Muscle of back (tissue), 11 donors: ENCODE data around the gene ZNF221. TPM values are rescaled to one million over a fixed set of nuclear protein-coding genes. Genes with fewer than 3 reads are reported as not detected.

ENCODE experiments used
- DNase-seq, 3 donors: peaks; one replicate each; pipeline versions ENCODE4 v3.0.0 to v3.0.0-alpha.2; 2013
- polyA plus RNA-seq, 10 donors: library from polyadenylated mRNA; unstranded; fragments of 120-200 nt; gene quantifications; one replicate each; pipeline ENCODE4 v1.2.1, GENCODE V29; 2013; ENCODE audit not compliant: insufficient read length in 10 of 10

Gene ZNF221
- polyA plus RNA-seq, 10 donors, result 2.3 to 5.4 (median 3.0) TPM

DNA sequence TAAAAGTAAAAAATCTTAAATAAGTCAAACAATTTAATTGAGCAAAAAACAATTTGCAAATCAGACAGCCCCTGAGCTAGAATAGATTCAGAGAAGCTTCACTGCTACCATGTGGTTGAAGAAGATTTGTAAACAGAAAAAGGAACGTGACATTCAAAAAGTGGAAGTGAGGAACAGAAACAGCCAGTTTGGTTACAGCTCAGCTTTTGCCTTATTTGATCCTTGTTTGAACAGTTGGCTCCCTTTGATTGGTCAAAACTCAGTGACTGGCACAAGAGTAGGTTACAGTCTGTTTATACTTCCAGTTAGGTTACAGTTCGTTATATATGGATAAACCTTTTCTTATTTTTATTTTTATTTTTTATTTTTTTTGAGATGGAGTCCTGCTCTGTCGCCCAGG, 5.8 kb downstream of the ZNF221 start:
- DNase-seq, result no peak

DNA sequence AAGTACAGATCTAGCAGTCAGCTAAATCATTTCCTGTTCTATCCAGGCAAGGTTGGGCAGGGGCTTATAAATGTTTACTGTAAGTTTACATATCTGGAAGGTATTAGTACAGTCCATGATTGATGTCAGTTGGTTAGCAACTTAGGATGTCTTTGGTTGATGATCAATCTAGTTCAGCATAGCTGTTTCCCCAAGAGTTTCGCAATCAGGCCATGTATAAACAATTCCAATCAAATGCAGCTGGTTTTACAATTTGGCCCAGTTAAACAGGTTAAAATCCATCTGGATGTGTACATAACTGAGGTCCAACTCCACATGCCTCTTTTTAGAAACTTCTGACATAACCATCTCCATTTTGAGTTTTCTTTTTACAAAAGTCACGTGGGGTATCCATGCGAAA, 6.9 kb downstream of the ZNF221 start:
- peak in 1 of 3 donors; percentile 16 for DNase-seq

DNA sequence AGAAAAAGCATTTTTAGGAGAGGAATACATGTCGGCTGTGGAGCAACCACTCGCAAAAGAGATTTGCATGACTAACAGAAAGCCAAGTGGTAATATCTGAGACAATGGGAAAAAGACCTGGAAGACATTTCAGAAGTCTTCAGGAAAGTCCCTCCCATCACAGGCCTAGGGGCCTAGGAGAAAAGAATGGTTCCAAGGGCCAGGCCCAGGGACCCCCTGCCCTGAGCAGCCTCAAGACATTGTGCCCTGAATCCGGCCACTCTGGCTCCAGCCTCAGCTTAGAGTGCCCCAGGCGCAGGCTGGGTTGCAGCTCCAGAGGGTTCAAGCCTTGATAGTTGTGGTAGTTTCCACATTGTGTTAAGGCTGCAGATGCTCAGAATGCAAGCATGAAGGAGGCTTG, 9.4 kb downstream of the ZNF221 start:
- DNase-seq, result no peak

DNA sequence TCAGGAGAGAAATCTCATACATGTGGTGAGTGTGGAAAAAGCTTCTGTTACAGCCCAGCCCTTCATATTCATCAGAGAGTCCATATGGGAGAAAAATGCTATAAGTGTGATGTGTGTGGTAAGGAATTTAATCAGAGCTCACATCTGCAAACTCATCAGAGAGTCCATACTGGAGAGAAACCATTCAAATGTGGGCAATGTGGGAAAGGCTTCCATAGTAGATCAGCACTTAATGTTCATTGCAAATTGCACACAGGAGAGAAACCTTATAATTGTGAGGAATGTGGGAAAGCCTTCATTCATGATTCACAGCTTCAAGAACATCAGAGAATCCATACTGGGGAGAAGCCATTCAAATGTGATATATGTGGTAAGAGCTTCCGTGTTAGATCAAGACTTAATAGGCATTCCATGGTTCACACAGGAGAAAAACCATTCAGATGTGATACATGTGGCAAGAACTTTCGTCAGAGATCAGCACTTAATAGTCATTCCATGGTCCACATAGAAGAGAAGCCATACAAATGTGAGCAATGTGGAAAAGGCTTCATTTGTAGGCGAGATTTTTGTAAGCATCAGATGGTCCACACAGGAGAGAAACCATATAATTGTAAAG, 15.2 kb downstream of the ZNF221 start:
- no peak for DNase-seq

DNA sequence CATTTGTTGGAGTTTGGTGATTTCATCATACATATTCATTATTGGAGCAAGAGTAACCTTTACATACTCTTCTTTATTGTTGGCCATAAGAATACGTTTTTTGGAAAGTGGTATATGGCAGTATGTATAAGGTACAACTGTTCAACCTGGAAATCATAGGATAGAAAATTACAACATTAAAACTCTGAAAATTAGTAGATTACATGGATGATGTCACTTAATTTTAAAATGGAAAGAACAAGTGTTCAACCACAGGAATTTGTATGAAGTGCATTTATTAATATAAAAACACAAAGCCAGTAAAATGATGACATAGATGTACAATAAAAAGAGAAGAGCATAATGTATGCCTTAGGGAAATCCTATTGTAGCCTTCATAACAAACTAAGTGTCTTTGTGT, 25.7 kb downstream of the ZNF221 start:
- no peak for DNase-seq

DNA sequence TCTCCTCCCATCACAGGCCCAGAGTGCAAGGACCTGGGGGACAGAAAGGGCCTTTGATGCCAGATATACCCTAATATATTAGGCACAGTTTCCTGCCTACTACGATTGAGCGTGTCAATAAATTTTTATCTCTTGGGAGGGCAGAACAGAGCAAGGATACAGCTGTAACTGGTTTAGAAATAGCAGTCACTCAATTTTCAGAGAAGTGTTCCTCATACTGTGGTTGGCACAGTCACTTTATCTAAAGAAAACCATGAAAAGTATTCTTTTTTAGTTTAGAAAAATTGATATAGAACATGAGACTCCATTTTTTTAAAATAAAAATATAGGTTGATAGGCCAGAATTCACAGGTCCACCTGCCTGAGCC, 32.5 kb downstream of the ZNF221 start:
- DNase-seq, result no peak

DNA sequence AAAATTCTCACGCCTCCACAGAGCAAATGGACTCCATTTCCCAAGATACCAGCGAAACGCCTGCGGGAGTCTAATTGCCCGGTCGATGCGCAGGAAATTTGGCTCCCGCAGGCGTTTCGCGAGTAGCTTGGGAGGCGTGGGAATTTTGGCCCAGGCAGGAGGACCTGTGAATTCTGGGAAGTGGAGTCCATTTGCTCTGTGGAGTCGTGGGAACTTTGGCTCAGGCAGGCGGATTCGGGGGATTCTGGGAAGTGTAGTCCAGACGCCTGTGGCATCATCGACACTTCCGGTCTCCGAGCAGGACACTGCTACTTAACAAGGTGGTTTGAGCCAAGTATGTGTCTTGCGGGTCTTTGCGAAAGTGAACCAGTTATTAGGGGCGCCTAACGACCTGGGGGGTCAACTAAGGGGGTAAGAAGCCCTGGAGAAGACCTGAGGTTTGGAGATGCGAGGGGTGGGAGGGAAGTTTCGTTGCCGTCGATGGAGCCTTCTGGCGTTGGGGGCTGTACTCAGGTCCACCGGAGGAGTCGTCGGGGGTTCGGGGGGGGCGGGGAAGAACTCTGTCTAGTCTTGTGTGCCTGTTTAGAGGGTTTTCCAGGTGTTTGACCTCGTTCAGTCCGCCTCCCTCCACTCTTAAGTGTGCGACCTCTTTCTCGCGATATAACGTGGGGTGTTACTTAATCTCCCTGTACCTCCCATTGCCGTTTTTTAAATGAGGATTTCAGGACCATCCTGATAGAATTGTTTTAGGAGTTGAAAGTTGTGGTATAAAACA, 33.1 kb downstream of the ZNF221 start, which contains the start of gene ZNF155:
Gene ZNF155 (plus strand): TSS at position 277 of the 775 bp plus-strand sequence. CDS start 4,356 bp downstream, outside the sequence.
- DNase-seq, result peak; percentile 96 to 97 (median 96)

DNA sequence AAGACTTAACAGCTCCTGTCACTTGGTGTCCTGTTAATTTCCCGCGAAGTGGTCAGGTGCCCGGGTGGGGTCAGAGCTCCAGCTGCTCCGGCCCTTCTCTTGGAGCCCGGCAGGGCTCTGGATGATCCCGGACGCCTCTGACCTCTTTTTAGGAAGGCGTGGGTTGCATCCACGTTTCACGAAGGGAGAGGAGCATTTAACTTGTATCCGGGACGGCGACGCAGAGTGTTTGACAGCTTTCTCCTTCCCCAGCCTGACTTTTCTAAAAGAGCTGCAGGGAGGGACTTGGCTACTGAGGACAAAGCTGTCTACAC, 33.6 kb downstream of the ZNF221 start:
- DNase-seq, result no peak

DNA sequence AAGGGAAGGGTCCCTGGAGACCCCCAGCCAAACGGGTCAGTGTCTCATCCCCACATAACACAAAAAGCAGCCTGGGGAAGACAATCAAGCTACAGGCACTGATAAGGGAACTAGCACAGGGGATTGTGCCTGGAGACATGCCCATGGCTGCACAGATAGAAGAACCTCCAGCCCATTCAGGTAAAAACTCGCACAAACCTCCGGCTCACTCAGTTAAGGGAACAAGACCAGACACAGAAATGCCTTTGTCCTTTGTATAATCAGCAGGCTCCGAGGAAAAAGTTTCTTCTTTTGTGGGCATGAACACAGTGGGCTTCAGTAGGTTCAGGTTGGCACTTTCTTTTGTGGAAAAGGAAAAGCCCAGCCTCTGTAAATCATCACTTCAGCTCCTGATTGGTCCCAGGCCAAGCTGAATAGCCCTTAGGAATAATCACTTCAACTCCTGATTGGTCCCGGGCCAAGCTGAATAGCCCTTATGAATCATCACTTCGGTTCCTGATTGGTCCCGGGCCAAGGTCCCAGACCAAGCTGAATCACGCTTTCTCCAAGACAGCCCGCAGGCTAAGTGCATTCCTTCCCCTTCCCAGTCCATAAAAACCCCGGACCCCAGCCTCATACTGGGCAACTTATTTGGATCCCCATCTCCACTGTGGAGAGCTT, 46.7 kb downstream of the ZNF221 start:
- no peak for DNase-seq

DNA sequence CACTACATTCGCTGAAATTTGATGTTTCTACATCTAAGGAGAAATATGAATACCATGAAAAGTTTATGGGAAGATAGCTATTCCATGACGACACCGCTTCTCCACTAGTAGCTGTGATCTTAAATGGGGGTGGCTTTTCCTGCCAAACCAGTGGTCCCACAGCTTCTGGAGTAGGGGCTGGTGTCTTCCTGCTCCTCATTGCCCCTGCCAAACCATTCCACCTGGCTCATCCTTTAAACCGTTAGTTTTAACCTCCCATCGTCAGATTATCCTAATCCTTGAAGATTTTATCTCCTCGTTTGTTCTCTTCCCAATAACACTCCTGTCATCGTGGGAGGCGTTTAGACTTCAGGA, 51.2 kb downstream of the ZNF221 start:
- DNase-seq, result peak in 1 of 3 donors; percentile 10

DNA sequence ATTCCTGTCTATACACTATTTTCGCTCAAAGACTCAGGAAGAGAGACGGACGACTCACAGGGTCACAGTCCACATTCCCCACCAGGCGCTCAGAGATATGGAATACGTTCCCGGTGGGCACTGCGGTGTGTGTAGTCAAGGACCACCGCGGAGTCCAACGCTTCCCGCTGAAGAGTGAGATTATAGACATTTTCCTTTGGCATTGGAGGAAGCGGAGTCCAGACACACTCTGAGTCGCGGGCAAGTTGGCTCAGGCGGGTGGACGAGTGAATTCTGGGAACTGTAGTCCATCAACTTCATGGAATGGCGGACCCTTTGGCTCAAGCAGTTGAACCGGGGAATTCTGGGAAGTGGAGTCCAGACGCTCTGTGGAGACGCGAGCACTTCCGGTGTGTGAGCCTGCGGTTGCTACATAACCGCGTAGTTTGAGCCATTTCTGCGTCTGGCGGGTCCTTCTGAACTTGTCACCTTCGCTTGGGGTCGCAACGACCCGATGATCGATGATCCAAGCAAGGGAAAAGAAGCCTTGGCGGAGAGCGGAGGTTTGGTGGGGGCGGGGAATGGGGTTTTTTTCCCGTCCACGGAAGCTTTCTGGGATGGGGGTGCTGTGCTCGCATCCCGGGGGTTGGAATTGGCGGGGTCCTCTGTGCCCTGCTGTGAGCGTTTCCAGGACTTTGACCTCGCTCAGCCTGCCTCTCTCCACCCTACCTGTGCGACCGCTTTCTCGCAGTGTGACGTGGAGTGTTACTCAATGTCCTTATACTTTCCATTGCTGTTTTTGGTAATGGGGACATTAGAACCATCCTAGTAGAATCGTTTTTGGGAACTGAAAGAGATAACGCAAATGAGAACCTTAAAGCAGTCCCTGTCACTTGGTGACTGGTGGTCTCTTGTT, 51.8 kb downstream of the ZNF221 start, which contains the start of gene ZNF230:
Gene ZNF230 (plus strand): TSS at position 392 of the 895 bp plus-strand sequence. CDS start 4,122 bp downstream, outside the sequence.
- DNase-seq, result peak; percentile 96 to 97 (median 97)

DNA sequence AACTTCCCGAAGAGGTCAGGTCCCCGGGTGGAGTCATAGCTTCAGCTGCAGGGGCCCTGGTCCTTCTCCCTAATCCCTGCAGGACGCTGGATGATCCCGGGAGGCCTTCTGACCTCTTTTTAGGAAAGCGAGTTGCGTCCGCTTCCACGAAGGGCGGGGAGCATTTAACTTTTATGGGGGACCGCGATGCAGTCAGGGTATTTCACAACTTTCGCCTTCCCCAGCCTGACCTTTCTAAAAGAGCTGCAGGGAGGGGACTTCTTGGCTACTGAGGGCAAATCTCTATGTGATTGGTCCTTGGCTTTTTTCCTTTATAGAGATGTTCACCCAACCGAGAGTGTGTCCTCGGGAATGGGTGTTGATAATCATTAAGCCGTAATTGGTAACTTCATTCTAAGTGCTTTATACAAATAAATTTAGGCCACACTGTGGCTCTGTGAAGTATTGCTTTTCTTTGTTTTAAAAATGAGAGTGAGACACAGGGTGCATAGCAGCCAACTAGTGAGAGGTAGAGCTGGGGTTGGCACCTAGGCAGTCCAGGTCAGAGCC, 52.5 kb downstream of the ZNF221 start:
- DNase-seq, result no peak

DNA sequence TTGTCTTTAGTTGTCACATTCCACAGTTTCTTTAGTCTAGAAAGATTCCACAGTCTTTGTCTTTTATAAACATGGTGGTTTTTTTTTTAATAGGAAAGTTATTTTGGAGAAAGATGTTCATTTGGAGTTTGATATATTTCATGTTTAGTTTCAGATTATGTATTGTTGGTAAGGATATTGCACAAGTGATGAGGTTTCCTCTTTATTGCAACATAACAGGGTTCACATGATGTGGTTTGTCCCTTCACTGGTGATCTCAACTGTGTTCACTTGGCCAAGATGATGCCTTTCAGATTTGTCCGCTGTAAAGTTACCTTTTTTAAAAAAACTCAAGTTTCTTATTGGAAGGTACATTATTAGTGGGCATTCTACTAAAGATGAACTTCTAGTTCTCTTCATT, 54.9 kb downstream of the ZNF221 start:
- DNase-seq, result no peak

DNA sequence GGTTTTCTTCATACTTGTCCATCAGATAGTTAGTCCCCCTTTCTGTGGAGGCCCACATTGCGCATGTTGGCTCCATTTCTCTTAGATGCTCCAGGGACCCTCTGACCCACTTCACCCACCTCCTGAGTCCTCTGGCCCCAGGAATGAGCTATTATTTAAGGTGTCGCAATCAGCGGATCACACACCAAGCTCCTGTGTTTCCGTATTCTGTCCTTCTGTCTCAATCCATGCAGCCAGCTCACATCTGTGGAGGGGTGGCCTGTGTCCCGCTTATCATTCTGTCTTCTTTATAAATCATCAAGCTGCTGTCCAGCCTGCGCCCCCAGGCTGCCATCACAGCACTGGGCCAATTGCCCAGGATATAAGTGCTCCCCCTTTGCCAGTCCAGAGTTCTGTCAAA, 56.4 kb downstream of the ZNF221 start:
- DNase-seq, result no peak

DNA sequence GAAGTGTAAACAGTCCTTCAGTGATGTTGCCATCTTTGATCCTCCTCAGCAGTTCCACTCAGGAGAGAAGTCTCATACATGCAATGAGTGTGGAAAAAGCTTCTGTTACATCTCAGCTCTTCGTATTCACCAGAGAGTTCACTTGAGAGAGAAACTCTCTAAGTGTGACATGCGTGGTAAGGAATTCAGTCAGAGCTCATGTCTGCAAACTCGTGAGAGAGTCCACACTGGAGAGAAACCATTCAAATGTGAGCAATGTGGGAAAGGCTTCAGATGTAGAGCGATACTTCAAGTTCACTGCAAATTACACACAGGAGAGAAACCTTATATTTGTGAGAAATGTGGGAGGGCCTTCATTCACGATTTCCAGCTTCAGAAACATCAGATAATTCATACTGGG, 59.4 kb downstream of the ZNF221 start:
- DNase-seq, result no peak

Other genes with a start within 250 kb of the ZNF221 start
- not detected for gene IRGC, start 235.2 kb upstream of the ZNF221 start, polyA plus RNA-seq
- gene SMG9, start 196.3 kb upstream of the ZNF221 start, polyA plus RNA-seq, result 10 to 100 TPM; 26.4 to 50.0 (median 33.7) TPM
- gene KCNN4, start 170.3 kb upstream of the ZNF221 start, polyA plus RNA-seq, result 1 to 10 TPM in 3 of 10 donors, under 1 TPM in 6, not detected in 1; 0.23 to 1.4 (median 0.85) TPM
- under 1 TPM; 0.31 to 0.74 (median 0.53) TPM for gene LYPD5, start 148.8 kb upstream of the ZNF221 start, polyA plus RNA-seq
- 10 to 100 TPM in 5 of 10 donors, 1 to 10 TPM in 5; 6.4 to 13.5 (median 10.1) TPM for gene ZNF283, start 123.9 kb upstream of the ZNF221 start, polyA plus RNA-seq
- 10 to 100 TPM in 2 of 10 donors, 1 to 10 TPM in 8; 5.5 to 13.9 (median 7.0) TPM for gene ZNF404, start 67.3 kb upstream of the ZNF221 start, polyA plus RNA-seq
- 10 to 100 TPM; 11.9 to 16.3 (median 13.5) TPM for gene ZNF45, start 15.9 kb upstream of the ZNF221 start, polyA plus RNA-seq
- 1 to 10 TPM; 6.4 to 8.7 (median 7.8) TPM for gene ZNF155, start 33.0 kb downstream of the ZNF221 start, polyA plus RNA-seq
- gene ZNF230, start 51.7 kb downstream of the ZNF221 start, polyA plus RNA-seq, result 1 to 10 TPM; 2.3 to 3.7 (median 3.0) TPM
- 1 to 10 TPM; 3.9 to 5.6 (median 4.9) TPM for gene ZNF222, start 74.2 kb downstream of the ZNF221 start, polyA plus RNA-seq
- gene ZNF223, start 100.8 kb downstream of the ZNF221 start, polyA plus RNA-seq, result 1 to 10 TPM; 3.3 to 5.9 (median 4.9) TPM
- 1 to 10 TPM; 1.7 to 3.9 (median 2.6) TPM for gene ZNF284, start 120.9 kb downstream of the ZNF221 start, polyA plus RNA-seq
- gene ZNF224, start 143.1 kb downstream of the ZNF221 start, polyA plus RNA-seq, result 10 to 100 TPM in 9 of 10 donors, 1 to 10 TPM in 1; 9.7 to 29.4 (median 14.0) TPM
- gene ZNF225, start 162.2 kb downstream of the ZNF221 start, polyA plus RNA-seq, result 1 to 10 TPM; 3.8 to 6.9 (median 4.7) TPM
- 10 to 100 TPM in 4 of 10 donors, 1 to 10 TPM in 6; 7.1 to 13.4 (median 9.5) TPM for gene ZNF234, start 190.3 kb downstream of the ZNF221 start, polyA plus RNA-seq
- 10 to 100 TPM; 11.2 to 16.3 (median 13.1) TPM for gene ZNF226, start 213.9 kb downstream of the ZNF221 start, polyA plus RNA-seq